Fibroblast of skin of abdomen (primary cell): ENCODE measurements around the gene PIM1. TPM values are rescaled to one million over a fixed set of nuclear protein-coding genes. Genes with fewer than 3 reads are reported as not detected.
A peak's percentile ranks its signal among the peaks of the same experiment; 100 is the strongest.
"Not testable (repeated sequence)": the region's sequence is repeated elsewhere in the genome, so short reads cannot be mapped to it uniquely, and the experiment has no call there.

Source experiments
- DNase-seq: peaks from one replicate; pipeline ENCODE4 v3.0.0-alpha.2; 2013
- polyA plus RNA-seq, 2 experiments: library from polyadenylated mRNA; unstranded; fragments of 120-200 nt; gene quantifications; one replicate each; pipeline ENCODE4 v1.2.1, GENCODE V29; 2013; ENCODE audit not compliant: insufficient read length in 2 of 2

PIM1 gene
- polyA plus RNA-seq (2013, experiment 1 of 2; ENCODE audit: insufficient read length) = 67.8 TPM
- 70.2 TPM for polyA plus RNA-seq (2013, experiment 2 of 2; ENCODE audit: insufficient read length)

DNA sequence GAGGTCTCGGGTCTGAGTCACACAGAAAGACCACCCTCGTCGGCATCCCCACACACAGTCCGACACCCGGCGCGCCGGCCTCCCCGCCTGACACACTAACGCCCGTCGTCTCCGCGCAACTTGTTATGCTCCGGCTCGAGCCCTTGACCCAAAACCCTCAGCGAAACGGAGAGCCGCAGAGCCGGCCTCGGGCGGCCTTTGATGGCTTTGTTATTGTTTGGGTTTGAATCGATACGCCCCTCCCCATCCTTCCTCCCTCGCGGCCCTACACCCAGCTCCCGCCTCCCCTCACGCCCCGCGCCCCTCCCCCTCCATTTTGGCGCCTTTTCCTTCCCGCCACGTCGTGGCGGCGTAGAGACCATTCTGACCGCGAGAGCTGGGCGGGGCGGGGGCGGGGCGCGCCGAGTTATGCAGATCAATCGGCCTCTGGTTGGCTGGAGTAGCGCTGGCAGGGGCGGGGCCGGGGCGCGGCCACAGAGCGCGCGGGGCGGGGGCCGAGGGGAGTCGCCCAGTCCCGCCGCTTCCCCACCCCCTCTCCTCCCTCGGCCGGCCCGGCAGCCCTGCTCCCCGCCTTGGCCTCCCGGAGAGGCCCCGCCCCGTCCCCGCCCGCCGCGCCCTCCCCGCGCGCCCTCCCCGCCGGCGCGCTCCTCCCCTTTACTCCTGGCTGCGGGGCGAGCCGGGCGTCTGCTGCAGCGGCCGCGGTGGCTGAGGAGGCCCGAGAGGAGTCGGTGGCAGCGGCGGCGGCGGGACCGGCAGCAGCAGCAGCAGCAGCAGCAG, at the start of gene PIM1:
Gene PIM1 (plus strand): TSS at position 657 of the 777 bp plus-strand sequence. CDS start 424 bp downstream, outside the sequence.
- DNase-seq = peak; percentile 99

DNA sequence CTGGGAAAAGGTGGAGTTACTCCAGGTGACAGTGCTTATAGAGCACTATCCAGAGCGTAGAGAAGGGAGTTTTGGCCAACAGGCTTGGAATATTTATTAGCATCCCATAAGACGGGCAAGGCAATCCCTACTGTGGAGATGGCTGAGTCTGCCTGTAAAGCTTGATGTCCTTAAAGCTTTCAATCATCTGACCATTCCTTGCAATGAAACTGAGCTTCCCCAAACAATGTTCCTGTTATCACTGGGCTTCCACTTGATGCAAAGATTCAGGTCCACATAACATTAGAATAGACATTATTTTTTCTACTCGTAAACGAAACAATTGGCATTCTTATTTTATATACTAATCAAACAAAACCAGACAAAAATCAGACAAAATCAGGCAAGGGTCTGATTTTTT, 48.4 kb upstream of the PIM1 start:
- DNase-seq = no peak

DNA sequence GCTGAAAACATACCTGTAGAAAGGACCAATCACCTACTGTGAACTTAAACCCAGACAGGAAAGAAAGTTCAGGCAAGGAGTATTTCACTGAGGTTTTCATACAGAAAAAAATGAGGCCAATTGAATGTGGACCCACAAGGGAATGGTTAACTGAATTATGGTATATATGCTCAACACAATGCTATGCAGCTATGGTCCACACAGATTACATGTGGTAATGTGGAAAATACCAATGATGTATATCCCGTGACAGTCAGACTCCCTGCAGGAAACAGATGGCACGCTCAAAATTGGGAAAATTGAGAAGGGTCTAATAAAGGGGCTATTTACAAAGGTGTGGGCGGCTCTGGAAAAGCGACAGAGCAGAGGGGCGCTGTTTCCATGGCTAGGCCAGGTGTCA, 47.1 kb upstream of the PIM1 start:
- peak; percentile 95 for DNase-seq

DNA sequence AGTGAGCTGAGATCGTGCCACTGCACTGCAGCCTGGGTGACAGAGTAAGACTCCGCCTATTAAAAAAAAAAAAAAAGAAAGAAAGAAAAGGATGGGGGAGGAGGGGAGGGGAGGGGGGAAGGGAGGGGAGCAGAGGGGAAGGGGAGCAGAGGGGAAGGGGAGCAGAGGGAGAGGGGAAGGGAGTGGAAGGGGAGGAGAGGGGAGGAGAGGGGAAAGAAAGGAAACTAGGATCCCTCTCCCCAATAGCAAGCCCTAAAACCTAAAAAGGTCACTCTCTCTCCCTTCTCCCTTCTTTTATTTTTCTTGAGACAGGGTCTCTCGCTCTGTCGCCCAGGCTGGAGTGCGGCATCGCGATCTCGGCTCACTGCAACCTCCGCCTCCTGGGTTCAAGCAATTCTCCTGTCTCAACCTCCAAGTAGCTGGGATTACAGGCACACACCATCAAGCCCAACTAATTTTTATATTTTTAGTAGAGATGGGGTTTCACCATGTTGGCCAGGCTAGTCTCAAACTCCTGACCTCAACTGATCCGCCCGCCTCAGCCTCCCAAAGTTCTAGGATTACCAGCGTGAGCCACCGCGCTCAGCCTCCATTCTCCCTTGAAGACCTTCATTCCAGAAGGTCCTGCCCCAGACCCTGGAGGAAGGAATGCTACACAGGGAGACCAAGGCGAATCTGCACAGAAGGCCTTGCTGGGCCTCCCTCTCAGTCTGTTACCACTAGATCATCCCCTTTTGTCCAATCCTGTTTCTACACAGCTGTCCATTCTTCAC, 45.8 kb upstream of the PIM1 start:
- DNase-seq = no peak

DNA sequence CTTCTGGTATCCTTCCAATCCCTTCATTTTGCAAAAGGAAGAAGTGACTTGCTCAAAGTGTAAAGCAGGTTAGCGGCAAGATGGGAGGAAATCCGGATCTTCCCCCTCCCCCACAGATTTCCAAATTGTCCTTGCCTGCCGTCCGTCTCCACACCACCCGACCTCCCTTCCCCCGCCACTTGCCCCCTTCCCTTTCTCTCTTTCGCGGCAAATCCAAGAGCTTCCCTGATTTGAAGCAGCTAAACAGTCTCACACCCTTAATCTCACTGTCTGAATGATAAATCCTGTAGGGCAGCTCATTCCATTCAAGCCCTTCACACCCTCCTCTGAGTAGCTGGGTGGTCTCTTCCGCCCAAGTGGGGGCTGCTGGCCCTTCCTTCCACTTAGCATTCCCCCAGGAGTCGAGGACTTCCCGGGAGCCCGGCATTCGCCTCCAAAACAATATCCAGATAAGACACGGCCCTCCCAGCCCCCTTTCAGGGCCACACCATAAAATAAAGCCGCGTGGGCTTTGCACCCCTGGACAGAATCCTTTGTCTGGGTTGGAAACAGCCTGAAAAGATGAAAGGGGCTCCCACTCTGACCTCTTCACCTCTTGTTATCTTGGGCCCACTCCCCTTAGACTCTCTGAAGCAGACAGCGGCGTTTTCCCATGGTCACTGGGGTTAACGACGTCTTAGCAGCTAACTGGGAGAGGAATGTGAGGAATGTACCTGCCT, 44.0 kb upstream of the PIM1 start:
- DNase-seq = no peak

DNA sequence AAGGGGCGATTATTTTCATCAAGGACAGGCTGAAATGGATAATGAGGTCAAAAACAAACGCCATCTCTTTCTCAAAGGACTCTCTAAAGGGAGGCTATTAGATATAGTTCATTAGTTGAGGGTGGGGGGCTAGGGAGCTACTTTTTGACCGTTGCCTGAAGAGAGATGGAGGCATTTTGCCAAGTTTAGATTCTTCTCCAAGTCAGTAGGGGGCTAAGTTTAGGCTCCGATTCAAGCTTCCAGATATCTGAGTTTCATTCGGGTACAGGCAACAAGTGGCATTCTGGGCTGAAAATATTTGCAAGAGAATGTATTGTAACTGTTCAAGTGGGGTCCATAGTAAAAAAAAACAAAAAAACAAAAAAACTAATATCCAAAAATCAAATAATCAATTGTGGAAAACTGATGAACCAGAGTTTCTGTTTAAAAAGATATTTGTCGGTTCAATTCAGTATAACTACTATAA, 43.4 kb upstream of the PIM1 start:
- DNase-seq = no peak

DNA sequence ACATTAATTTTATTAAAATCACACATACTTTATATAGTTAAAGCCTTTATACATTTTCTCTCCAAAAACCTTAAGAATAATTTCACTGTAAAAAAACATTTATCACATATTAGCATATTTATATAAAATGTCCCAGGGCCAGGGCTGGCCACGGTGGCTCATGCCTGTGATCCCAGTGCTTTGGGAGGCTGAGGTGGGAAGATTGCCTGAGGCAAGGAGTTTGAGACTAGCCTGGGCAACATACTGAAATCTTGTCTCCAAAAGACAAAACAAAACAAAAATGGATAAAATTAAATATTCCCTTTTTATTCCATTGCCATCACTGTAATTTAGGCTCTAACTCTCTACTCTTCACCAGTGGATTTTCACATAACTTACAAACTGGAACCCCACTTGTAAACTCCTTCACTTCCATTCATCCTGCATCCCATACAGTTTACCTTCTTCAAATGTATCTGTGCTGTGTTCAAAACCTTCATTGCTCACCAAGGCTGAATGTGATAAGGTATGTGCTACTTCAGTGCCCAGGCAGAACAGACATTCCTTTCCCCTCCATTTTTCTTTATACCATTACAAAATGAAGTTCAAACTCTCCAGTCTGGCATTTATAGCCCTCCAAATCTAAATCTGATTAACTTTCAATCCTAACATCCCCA, 42.9 kb upstream of the PIM1 start:
- no peak for DNase-seq

DNA sequence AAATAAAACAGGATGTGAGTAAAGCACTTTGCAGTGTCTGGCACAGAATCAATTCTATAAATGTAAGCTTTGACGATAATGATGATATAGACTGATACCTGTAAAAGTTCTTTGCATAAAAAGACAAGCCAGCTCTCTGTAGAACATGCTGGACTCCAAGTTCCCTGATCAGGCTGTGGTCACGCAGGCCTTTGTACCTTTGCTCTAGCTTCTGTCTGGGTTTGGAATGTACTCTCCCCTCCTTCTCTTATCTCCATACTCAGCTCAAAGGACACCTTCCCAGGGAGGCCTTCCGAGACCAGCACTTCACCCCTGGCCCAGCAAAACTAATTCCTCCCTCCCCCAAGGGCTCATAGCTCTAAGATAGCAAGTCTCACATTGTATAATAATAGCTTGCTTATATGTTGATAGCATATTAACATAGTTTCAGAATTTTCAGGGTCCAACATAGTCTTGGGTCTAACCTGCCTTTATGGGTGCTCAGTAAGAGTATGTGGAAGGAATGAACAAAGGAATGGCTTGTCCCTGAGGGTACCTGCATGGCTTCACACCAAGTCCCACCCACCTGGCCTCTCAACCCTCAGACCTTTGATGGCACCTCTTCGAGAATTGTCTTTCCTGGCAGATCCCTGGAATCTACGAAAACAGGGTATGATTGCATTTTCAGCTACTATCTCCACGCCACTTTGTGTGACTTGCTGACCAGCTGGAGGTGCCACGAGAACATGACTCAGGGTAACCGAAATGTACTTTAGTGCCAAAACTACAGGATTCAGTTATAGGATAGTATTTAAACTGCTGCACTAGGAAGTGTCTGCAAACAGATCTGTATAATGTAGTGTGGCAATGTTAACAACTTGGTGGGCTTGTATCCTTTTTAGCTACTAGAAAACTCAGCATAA, 41.7 kb upstream of the PIM1 start:
- DNase-seq = no peak

DNA sequence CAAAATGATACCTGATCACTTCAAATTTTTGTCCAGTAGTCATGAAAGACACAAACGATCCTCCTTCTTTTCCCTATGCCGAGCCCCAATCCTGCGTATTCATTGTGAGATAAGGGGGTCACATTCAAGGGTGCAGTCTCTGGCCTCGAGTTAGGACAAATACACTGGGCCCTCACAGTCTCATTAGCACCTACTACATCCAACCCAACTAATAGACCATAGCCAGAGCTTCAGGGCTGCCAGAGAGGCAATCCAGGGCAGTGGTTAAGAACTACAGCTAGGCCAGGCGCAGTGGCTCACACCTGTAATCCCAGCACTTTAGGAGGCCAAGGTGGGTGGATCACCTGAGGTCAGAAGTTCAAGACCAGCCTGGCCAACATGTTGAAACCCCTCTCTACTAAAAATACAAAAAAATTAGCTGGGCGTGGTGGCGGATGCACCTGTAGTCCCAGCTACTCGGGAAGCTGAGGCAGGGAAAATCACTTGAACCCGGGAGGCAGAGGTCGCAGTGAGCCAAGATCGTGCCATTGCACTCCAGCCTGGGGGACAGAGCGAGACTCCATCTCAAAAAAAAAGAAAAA, 41.0 kb upstream of the PIM1 start:
- not testable (repeated sequence) for DNase-seq

DNA sequence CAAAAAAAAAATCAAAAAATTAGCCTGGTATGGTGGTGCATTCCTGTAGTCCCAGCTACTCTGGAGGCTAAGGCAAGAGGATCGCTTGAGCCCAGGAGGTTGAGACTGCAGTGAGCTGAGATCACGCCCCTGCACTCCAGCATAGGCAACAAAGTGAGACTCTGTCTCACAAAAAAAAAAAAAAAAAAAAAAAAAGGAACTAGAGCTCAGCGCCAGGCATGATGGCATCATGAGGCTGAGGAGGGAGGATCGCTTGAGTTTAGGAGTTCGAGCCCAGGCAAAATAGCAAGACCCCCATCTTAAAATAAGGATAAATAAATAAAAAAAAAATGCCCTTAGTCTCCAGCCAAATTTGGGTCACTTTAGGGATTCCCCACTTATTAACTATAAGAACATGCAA, 40.4 kb upstream of the PIM1 start:
- DNase-seq = no peak

DNA sequence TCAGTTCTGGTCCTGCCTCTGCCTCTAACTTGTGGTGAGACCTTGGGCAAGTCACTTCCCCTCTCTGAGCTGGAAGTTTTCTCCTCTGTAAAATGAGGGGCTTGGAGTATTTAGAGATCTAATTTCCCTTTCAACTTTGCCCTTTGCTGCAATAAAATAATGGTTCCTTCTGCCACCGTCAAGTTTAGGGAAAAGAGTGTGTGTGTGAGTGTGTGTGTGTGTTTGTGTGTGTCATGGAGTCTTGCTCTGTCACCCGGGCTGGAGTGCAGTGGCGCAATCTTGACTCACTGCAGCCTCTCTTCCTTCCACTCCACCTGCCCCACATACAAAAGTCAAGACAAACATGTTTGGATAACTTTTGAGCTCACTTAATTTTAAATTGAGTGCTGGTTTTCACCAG, 39.2 kb upstream of the PIM1 start:
- no peak for DNase-seq

DNA sequence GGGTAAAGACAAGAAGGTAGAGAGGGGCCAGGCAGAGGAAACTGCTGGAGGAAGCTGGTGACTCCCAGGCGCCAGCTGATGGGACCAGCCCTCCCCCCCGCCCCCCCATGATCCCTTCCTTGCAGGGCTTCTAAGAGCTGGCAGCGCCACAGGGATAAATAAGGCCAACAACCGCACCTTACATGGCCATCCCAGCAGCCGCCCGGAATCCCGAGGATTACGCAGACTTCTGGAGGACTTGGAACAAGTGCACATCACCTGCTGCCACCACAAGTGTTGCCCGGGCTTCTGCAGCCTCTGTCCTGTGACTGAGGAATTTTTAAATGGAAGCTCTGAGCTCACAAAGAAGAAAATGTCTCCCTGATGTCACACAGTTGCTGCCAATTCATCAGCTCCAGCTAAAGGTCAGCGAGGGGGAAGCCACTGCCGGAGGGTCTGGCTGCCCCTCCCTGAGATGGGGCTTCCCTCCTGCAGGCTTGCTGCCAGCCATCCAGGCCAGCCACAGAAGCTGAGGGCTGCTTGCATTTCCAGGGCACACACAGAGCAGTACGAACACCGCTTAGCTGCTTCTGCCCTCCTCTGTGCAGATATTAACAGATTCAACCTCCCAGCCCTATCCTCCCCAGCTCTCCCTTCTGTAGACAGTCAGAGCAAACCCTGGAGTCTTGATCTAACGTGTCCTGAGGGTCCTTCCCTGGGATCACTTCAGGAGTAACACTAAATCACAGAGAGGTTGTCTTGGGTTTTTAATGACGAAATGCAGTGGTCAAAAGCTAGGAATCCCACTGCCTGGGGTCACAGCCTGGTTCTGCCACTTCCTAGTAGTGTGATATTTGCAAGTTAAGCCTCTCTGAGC, 38.6 kb upstream of the PIM1 start:
- DNase-seq = no peak

DNA sequence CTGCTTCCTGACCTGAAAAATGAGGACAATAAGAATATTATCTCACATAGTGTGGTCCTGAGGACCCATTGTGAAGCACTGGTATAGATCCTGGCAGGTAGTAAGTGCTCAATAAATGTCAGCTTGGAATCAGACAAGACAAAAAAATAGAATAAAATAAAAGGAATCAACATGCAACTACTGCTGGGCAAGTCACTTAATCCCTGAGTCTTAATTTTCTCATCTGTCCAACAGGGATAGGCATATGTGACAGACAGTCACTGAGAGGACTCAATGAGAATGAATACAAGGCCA, 38.0 kb upstream of the PIM1 start:
- DNase-seq = no peak

DNA sequence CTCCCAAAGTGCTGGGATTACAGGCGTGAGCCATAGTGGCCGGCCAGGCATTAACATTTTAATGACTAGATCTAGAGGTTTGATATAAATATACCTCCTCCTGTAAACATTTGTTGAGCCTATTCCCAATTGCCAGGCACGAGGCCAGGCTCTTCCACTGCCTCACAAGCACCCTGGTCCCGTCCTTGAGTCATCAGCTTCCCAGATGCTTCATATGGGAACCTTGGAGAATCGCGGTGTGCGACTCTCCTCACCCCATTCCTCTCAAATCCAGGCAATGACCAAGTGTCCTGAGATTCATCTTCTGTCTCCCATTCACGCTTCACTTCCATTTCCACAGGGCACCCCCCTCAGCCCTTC, 35.9 kb upstream of the PIM1 start:
- peak; percentile 92 for DNase-seq

DNA sequence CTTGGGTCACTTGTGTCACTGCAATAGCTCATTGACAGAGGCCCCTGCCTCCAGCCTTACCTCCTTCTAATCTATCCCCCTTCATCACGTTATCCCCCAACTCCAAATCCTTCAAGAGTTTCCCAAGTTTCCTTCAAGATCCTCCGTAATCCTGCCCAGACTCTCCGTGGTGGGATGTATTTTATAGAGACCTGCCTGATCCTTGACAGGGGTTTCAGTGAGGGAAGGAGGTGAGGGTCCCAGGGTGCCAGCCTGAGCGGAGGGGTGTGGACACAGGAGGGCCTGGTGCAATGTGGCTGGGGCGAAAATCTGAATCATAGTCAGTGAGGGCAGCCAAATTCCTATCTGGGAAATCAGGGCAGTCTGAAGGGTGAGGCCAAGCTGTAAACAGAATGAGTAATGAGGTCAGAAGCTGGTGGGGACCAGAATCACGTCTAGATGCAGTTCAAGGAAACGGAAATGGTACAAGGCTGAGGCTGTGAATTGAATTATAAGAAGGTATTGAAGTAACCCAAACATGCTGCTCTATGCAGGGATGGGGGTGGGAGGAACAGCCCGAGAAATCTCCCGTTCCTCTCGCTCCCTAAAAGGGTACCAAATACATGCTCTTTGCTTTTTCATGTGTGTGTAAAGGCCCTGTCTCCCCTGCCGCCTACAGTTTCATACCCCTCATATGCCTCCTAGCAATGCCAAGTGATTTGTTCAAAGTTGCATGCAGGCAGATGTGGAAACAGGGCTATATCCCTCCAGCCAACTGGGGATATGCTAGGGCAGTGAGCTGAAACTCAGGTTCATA, 35.4 kb upstream of the PIM1 start:
- DNase-seq = peak; percentile 95

DNA sequence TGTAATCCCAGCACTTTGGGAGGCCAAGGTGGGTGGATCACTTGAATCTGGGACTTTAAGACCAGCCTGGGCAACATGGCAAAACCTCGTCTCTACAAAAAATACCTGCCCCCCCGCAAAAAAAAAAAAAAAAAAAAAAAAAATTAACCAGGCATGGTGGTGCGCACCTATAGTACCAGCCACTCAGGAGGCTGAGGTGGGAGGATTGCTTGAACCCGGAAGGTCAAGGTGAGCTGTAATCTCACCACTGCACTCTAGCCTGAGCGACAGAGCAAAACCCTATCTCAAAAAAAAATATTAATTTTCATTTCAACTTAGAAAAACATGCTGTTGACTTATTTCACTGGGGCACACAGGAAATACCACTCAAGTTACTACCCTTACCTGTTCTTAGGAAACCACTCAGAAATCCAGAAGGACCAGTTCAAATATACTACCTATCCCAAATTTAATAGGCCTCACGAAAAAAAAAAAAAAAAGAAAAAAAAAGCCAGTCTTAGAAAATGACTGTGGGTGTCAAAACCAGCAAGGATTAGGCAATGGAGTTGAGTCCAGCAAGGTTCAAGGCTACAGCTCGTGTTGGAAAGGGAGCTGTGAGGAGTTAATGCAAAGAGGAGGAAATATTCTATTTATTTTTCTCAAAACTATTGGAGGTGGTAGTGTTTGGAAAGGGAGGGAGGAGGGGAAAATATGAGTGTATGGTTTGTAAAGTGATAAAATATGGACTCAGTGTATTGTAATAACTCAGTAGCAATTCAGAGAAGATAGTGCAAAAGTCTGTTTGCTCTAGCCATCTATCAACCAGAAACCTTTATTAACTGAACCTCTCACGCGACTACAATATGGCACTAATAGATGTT, 33.9 kb upstream of the PIM1 start:
- DNase-seq = no peak

DNA sequence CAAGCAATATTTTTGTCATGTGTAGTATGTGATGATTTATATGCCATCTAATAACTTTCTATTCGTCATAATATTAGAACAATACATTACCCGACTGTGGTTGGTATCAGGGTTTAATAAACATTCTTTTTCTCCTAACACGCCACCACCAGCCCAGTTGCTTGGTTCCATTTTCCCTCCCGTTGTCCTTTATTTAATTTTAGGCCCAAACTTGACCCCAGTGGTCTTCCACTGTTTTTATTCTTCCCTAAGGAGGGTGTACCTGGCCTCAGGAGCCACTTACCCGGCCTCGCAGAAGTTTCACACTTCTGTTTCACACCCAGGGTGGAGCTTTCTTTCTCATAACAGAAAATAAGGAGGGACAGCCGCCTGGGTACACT, 33.1 kb upstream of the PIM1 start:
- DNase-seq = no peak
